ENCODE measurements around the gene LMO1.

LMO1 gene

GRCh38 chr11:8258289-8258688, 5.4 kb downstream of the LMO1 start:
- H3K36me3 ChIP-seq (ENCODE audit: control insufficient read depth in 2 of 2, insufficient read depth in 2 of 2, low read length in 2 of 2), result no peaks in the 10 kb centered on the region
- H3K4me1 ChIP-seq (ENCODE audit: control insufficient read depth in 2 of 2, insufficient read depth in 2 of 2, low read length in 2 of 2), result peaks cover 0 to 2% of the 10 kb centered on the region in 2 donors
- H3K9me3 ChIP-seq (ENCODE audit: control insufficient read depth in 2 of 2, low read length in 2 of 2), result no peaks in the 10 kb centered on the region
- no peak overlapping the region for H3K27ac ChIP-seq (ENCODE audit: low read depth in 2 of 2, low read length in 2 of 2)
- no peak overlapping the region for H3K9ac ChIP-seq (ENCODE audit: low read depth in 1 of 2, low read length in 2 of 2)
- no peak overlapping the region for H3K4me3 ChIP-seq (ENCODE audit: low read length in 2 of 2)
- peaks cover 21 to 23% of the 10 kb centered on the region in 2 donors for H3K27me3 ChIP-seq (ENCODE audit: control insufficient read depth in 2 of 2, insufficient read depth in 2 of 2, low read length in 2 of 2)

GRCh38 chr11:8257003-8257664, 6.5 kb downstream of the LMO1 start:
- no peak overlapping the region for H3K9ac ChIP-seq (ENCODE audit: low read depth in 1 of 2, low read length in 2 of 2)
- no peaks in the 10 kb centered on the region for H3K36me3 ChIP-seq (ENCODE audit: control insufficient read depth in 2 of 2, insufficient read depth in 2 of 2, low read length in 2 of 2)
- H3K27me3 ChIP-seq (ENCODE audit: control insufficient read depth in 2 of 2, insufficient read depth in 2 of 2, low read length in 2 of 2), result peaks cover 16 to 18% of the 10 kb centered on the region in 2 donors
- H3K4me3 ChIP-seq (ENCODE audit: low read length in 2 of 2), result no peak overlapping the region
- H3K4me1 ChIP-seq (ENCODE audit: control insufficient read depth in 2 of 2, insufficient read depth in 2 of 2, low read length in 2 of 2), result no peaks in the 10 kb centered on the region
- no peak overlapping the region for H3K27ac ChIP-seq (ENCODE audit: low read depth in 2 of 2, low read length in 2 of 2)
- no peaks in the 10 kb centered on the region for H3K9me3 ChIP-seq (ENCODE audit: control insufficient read depth in 2 of 2, low read length in 2 of 2)

GRCh38 chr11:8256271-8257002, 7.2 kb downstream of the LMO1 start:
- Histone ChIP-seq H3K4me1 (ENCODE audit: control insufficient read depth in 2 of 2, insufficient read depth in 2 of 2, low read length in 2 of 2) (no peaks in the 10 kb centered on the region), H3K9ac (ENCODE audit: low read depth in 1 of 2, low read length in 2 of 2) (no peak overlapping the region), H3K36me3 (ENCODE audit: control insufficient read depth in 2 of 2, insufficient read depth in 2 of 2, low read length in 2 of 2) (no peaks in the 10 kb centered on the region), H3K9me3 (ENCODE audit: control insufficient read depth in 2 of 2, low read length in 2 of 2) (no peaks in the 10 kb centered on the region), H3K4me3 (ENCODE audit: low read length in 2 of 2) (no peak overlapping the region), H3K27ac (ENCODE audit: low read depth in 2 of 2, low read length in 2 of 2) (no peak overlapping the region), H3K27me3 (ENCODE audit: control insufficient read depth in 2 of 2, insufficient read depth in 2 of 2, low read length in 2 of 2) (peaks cover 9 to 11% of the 10 kb centered on the region in 2 donors)

- H3K36me3 ChIP-seq (ENCODE audit: control insufficient read depth in 2 of 2, insufficient read depth in 2 of 2, low read length in 2 of 2), result no peaks in the 10 kb centered on the region
- H3K27me3 ChIP-seq (ENCODE audit: control insufficient read depth in 2 of 2, insufficient read depth in 2 of 2, low read length in 2 of 2), result peaks cover 0 to 2% of the 10 kb centered on the region in 2 donors
- no peaks in the 10 kb centered on the region for H3K4me1 ChIP-seq (ENCODE audit: control insufficient read depth in 2 of 2, insufficient read depth in 2 of 2, low read length in 2 of 2)
- H3K4me3 ChIP-seq (ENCODE audit: low read length in 2 of 2), result no peak overlapping the region
- H3K9ac ChIP-seq (ENCODE audit: low read depth in 1 of 2, low read length in 2 of 2), result no peak overlapping the region
- H3K27ac ChIP-seq (ENCODE audit: low read depth in 2 of 2, low read length in 2 of 2), result no peak overlapping the region
- H3K9me3 ChIP-seq (ENCODE audit: control insufficient read depth in 2 of 2, low read length in 2 of 2), result no peaks in the 10 kb centered on the region
These were observed 10.1 kb downstream of the LMO1 start for GRCh38 chr11:8253566-8253965.

GRCh38 chr11:8252946-8253345, 10.7 kb downstream of the LMO1 start:
- Histone ChIP-seq H3K9ac (ENCODE audit: low read depth in 1 of 2, low read length in 2 of 2) (no peak overlapping the region), H3K27me3 (ENCODE audit: control insufficient read depth in 2 of 2, insufficient read depth in 2 of 2, low read length in 2 of 2) (no peaks in the 10 kb centered on the region), H3K27ac (ENCODE audit: low read depth in 2 of 2, low read length in 2 of 2) (no peak overlapping the region), H3K4me1 (ENCODE audit: control insufficient read depth in 2 of 2, insufficient read depth in 2 of 2, low read length in 2 of 2) (no peaks in the 10 kb centered on the region), H3K4me3 (ENCODE audit: low read length in 2 of 2) (no peak overlapping the region), H3K9me3 (ENCODE audit: control insufficient read depth in 2 of 2, low read length in 2 of 2) (no peaks in the 10 kb centered on the region), H3K36me3 (ENCODE audit: control insufficient read depth in 2 of 2, insufficient read depth in 2 of 2, low read length in 2 of 2) (no peaks in the 10 kb centered on the region)

GRCh38 chr11:8252388-8252787, 11.3 kb downstream of the LMO1 start:
- Histone ChIP-seq H3K4me3 (ENCODE audit: low read length in 2 of 2) (no peak overlapping the region), H3K27me3 (ENCODE audit: control insufficient read depth in 2 of 2, insufficient read depth in 2 of 2, low read length in 2 of 2) (no peaks in the 10 kb centered on the region), H3K36me3 (ENCODE audit: control insufficient read depth in 2 of 2, insufficient read depth in 2 of 2, low read length in 2 of 2) (no peaks in the 10 kb centered on the region), H3K9me3 (ENCODE audit: control insufficient read depth in 2 of 2, low read length in 2 of 2) (no peaks in the 10 kb centered on the region), H3K27ac (ENCODE audit: low read depth in 2 of 2, low read length in 2 of 2) (no peak overlapping the region), H3K9ac (ENCODE audit: low read depth in 1 of 2, low read length in 2 of 2) (no peak overlapping the region), H3K4me1 (ENCODE audit: control insufficient read depth in 2 of 2, insufficient read depth in 2 of 2, low read length in 2 of 2) (no peaks in the 10 kb centered on the region)

- H3K4me3 ChIP-seq (ENCODE audit: low read length in 2 of 2), result no peak overlapping the region
- no peaks in the 10 kb centered on the region for H3K9me3 ChIP-seq (ENCODE audit: control insufficient read depth in 2 of 2, low read length in 2 of 2)
- H3K27me3 ChIP-seq (ENCODE audit: control insufficient read depth in 2 of 2, insufficient read depth in 2 of 2, low read length in 2 of 2), result no peaks in the 10 kb centered on the region
- H3K9ac ChIP-seq (ENCODE audit: low read depth in 1 of 2, low read length in 2 of 2), result no peak overlapping the region
- no peaks in the 10 kb centered on the region for H3K4me1 ChIP-seq (ENCODE audit: control insufficient read depth in 2 of 2, insufficient read depth in 2 of 2, low read length in 2 of 2)
- no peak overlapping the region for H3K27ac ChIP-seq (ENCODE audit: low read depth in 2 of 2, low read length in 2 of 2)
- H3K36me3 ChIP-seq (ENCODE audit: control insufficient read depth in 2 of 2, insufficient read depth in 2 of 2, low read length in 2 of 2), result no peaks in the 10 kb centered on the region
These were observed 11.9 kb downstream of the LMO1 start for GRCh38 chr11:8251616-8252295.

GRCh38 chr11:8250981-8251615, 12.6 kb downstream of the LMO1 start:
- Histone ChIP-seq H3K27ac (ENCODE audit: low read depth in 2 of 2, low read length in 2 of 2) (no peak overlapping the region), H3K9me3 (ENCODE audit: control insufficient read depth in 2 of 2, low read length in 2 of 2) (no peaks in the 10 kb centered on the region), H3K9ac (ENCODE audit: low read depth in 1 of 2, low read length in 2 of 2) (no peak overlapping the region), H3K4me1 (ENCODE audit: control insufficient read depth in 2 of 2, insufficient read depth in 2 of 2, low read length in 2 of 2) (no peaks in the 10 kb centered on the region), H3K4me3 (ENCODE audit: low read length in 2 of 2) (no peak overlapping the region), H3K27me3 (ENCODE audit: control insufficient read depth in 2 of 2, insufficient read depth in 2 of 2, low read length in 2 of 2) (no peaks in the 10 kb centered on the region), H3K36me3 (ENCODE audit: control insufficient read depth in 2 of 2, insufficient read depth in 2 of 2, low read length in 2 of 2) (no peaks in the 10 kb centered on the region)

- H3K9ac ChIP-seq (ENCODE audit: low read depth in 1 of 2, low read length in 2 of 2), result no peak overlapping the region
These were observed 13.2 kb downstream of the LMO1 start for GRCh38 chr11:8250434-8250833.

GRCh38 chr11:8249482-8249881, 14.2 kb downstream of the LMO1 start:
- Histone ChIP-seq H3K9me3 (ENCODE audit: control insufficient read depth in 2 of 2, low read length in 2 of 2) (no peaks in the 10 kb centered on the region), H3K36me3 (ENCODE audit: control insufficient read depth in 2 of 2, insufficient read depth in 2 of 2, low read length in 2 of 2) (no peaks in the 10 kb centered on the region), H3K4me3 (ENCODE audit: low read length in 2 of 2) (no peak overlapping the region), H3K27ac (ENCODE audit: low read depth in 2 of 2, low read length in 2 of 2) (no peak overlapping the region), H3K9ac (ENCODE audit: low read depth in 1 of 2, low read length in 2 of 2) (no peak overlapping the region), H3K27me3 (ENCODE audit: control insufficient read depth in 2 of 2, insufficient read depth in 2 of 2, low read length in 2 of 2) (no peaks in the 10 kb centered on the region), H3K4me1 (ENCODE audit: control insufficient read depth in 2 of 2, insufficient read depth in 2 of 2, low read length in 2 of 2) (no peaks in the 10 kb centered on the region)

More at GRCh38 chr11:8250434-8250833, 13.2 kb downstream of the LMO1 start:
- Histone ChIP-seq H3K36me3 (ENCODE audit: control insufficient read depth in 2 of 2, insufficient read depth in 2 of 2, low read length in 2 of 2) (no peaks in the 10 kb centered on the region), H3K4me3 (ENCODE audit: low read length in 2 of 2) (no peak overlapping the region), H3K9me3 (ENCODE audit: control insufficient read depth in 2 of 2, low read length in 2 of 2) (no peaks in the 10 kb centered on the region), H3K4me1 (ENCODE audit: control insufficient read depth in 2 of 2, insufficient read depth in 2 of 2, low read length in 2 of 2) (no peaks in the 10 kb centered on the region), H3K27ac (ENCODE audit: low read depth in 2 of 2, low read length in 2 of 2) (no peak overlapping the region), H3K27me3 (ENCODE audit: control insufficient read depth in 2 of 2, insufficient read depth in 2 of 2, low read length in 2 of 2) (no peaks in the 10 kb centered on the region)

All from mucosa of rectum (tissue), 2 donors.